Measurements from ENCODE around the gene NSG2. TPM values are rescaled to one million over a fixed set of nuclear protein-coding genes. Genes with fewer than 3 reads are reported as not detected.
A peak's percentile ranks its signal among the peaks of the same experiment; 100 is the strongest.

The NSG2 gene
- under 1 TPM in 1 of 2 donors, not detected in 1; 0.34 TPM for total RNA-seq
- 1 to 10 TPM; 2.1 to 3.3 (median 2.3) TPM for polyA plus RNA-seq (ENCODE audit: insufficient read length in 6 of 6)
- long read RNA-seq, donor 1: 0 reads
- long read RNA-seq, donor 2: 0 reads
- long read RNA-seq, donor 3: 0 reads
- long read RNA-seq, donor 4: 0 reads
- long read RNA-seq, donor 5, partial matches to known transcripts: 0 of 1 reads
- long read RNA-seq, donor 5, other reads (novel, unspliced or antisense): 0 of 1 reads
- long read RNA-seq, donor 6: 0 reads
- long read RNA-seq, donor 7, partial matches to known transcripts: 0 of 1 reads
- long read RNA-seq, donor 7, other reads (novel, unspliced or antisense): 0 of 1 reads
- long read RNA-seq, donor 8: 0 reads
- long read RNA-seq, donor 9: 0 reads
- long read RNA-seq, donor 10: 0 reads
- long read RNA-seq, donor 11, transcript NSG2-204 (4 exons, 613 nt): minor isoform, 8 of 978 reads
- long read RNA-seq, donor 11, transcript NSG2-201 (5 exons, 2,452 nt): major isoform, 111 of 978 reads
- long read RNA-seq, donor 11, partial matches to known transcripts: 852 of 978 reads
- long read RNA-seq, donor 11, other reads (novel, unspliced or antisense): 6 of 978 reads
- long read RNA-seq, donor 12: 0 reads

GRCh38 chr5:174045470-174046025 is at the start of gene NSG2:
Gene NSG2, plus strand, starts transcription at chr5:174045706. Its CDS starts 1,050 bp downstream, at chr5:174046756.
- peaks cover 0 to 31% of the 10 kb centered on the region in 2 donors for H3K27me3 ChIP-seq
- intact Hi-C loops (cut with DNase I): no loop called here
- H3K9me3 ChIP-seq: no peaks in the 10 kb centered on the region
- H3K36me3 ChIP-seq: no peaks in the 10 kb centered on the region
- H3K27ac ChIP-seq: no peak within 1 kb of the TSS
- H3K4me3 ChIP-seq: no peak within 1 kb of the TSS
- TF ChIP-seq CTCF (IDR thresholded peaks at IDR 0.05): peak in 1 of 2 donors; percentile 37
- ATAC-seq (peak; percentile 100), DNase-seq (peak; percentile 84 to 96 (median 86))
- no peaks in the 10 kb centered on the region for H3K4me1 ChIP-seq

- DNase-seq (no peak), ATAC-seq (no peak)
- no peak for TF ChIP-seq CTCF (IDR thresholded peaks at IDR 0.05)
- Histone ChIP-seq H3K27ac (no peak overlapping the region), H3K4me3 (no peak overlapping the region), H3K27me3 (peaks cover 6 to 9% of the 10 kb centered on the region in 2 donors), H3K9me3 (no peaks in the 10 kb centered on the region), H3K36me3 (no peaks in the 10 kb centered on the region), H3K4me1 (no peaks in the 10 kb centered on the region)
- intact Hi-C loops (cut with DNase I): no loop called here
Measured at GRCh38 chr5:173997331-173997730, 48.2 kb upstream of the NSG2 start.

- Histone ChIP-seq H3K4me1 (no peaks in the 10 kb centered on the region), H3K27ac (no peak overlapping the region), H3K36me3 (no peaks in the 10 kb centered on the region), H3K4me3 (no peak overlapping the region), H3K9me3 (no peaks in the 10 kb centered on the region), H3K27me3 (peaks cover 6 to 9% of the 10 kb centered on the region in 2 donors)
- intact Hi-C loops (cut with DNase I): no loop called here
- no peak for ATAC-seq
- DNase-seq: peak in 2 of 4 donors; percentile 77 to 80
- no peak for TF ChIP-seq CTCF (IDR thresholded peaks at IDR 0.05)
Measured at GRCh38 chr5:173998531-173998930, 47.0 kb upstream of the NSG2 start.

GRCh38 chr5:174000076-174000475 is 45.4 kb upstream of the NSG2 start:
- Histone ChIP-seq H3K27ac (no peak overlapping the region), H3K27me3 (peaks cover 6 to 9% of the 10 kb centered on the region in 2 donors), H3K9me3 (no peaks in the 10 kb centered on the region), H3K4me1 (no peaks in the 10 kb centered on the region), H3K36me3 (no peaks in the 10 kb centered on the region), H3K4me3 (no peak overlapping the region)
- intact Hi-C loops (cut with DNase I): no loop called here
- no peak for TF ChIP-seq CTCF (IDR thresholded peaks at IDR 0.05)
- DNase-seq: no peak
- ATAC-seq: no peak

- Histone ChIP-seq H3K9me3 (no peaks in the 10 kb centered on the region), H3K27me3 (peaks cover 0 to 4% of the 10 kb centered on the region in 2 donors), H3K36me3 (no peaks in the 10 kb centered on the region), H3K4me3 (no peak overlapping the region), H3K4me1 (no peaks in the 10 kb centered on the region), H3K27ac (no peak overlapping the region)
- DNase-seq (no peak), ATAC-seq (no peak)
- intact Hi-C loops (cut with DNase I): no loop called here
- TF ChIP-seq CTCF (IDR thresholded peaks at IDR 0.05): no peak
Measured at GRCh38 chr5:174003795-174004194, 41.7 kb upstream of the NSG2 start.

All from left lung (tissue), 14 donors.